ENCODE results near the gene ANKRD65.
"Not testable (repeated sequence)": the region's sequence is repeated elsewhere in the genome, so short reads cannot be mapped to it uniquely, and the experiment has no call there.

The ANKRD65 gene

DNA sequence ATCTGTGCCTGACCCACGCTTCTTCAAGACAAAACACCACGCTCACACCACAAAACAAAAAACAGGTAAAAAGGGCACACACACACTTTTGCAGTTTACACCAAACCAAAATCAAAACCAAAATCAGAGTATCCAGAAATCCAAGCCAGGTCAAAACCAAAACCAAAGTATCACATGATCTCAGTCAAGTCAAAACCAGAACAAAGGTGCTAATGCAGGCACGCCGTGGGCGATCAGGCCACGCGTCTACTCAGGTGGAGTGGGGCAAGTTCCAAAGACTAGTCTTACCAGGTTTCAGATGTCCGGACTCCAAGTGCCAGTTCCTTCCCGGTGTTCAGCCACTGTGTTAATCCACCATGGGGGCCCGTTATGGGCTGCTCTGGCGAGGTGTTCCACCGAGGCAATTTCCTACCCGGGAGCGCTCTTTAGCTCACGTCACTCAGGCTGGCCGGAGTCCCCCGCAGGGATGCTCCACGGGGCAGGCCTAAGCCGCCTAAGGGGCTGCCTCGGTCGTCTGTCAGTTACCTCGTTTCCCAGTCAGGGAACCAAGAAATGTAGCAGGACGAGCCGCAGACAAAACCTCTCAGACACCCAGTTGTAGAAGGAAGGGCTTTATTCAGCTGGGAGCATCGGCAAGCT lies 3.1 kb downstream of the ANKRD65 start:
- DNase-seq (ENCODE audit: low read depth in 2 of 2, low spot score in 1 of 2), result not testable (repeated sequence)

DNA sequence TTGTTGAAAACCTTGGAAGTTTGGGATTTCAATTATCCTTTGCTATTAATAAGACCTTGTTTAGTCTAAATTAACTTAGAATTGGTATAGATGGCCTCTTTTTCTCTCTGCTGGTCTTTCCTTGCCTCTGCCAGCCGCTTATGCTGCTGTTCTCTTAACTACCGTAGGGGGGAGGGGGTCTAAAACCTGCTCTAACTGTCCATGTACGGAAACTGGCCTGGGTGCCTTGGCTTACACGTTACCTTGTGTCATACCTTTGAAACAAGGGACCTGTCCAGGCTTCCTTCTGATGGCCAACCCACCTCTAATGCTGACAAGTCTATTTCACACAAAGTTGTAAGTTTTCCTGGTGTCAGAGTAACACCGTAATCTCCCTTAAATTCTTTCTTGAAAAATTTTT lies 3.7 kb downstream of the ANKRD65 start:
- DNase-seq (ENCODE audit: low read depth in 2 of 2, low spot score in 1 of 2), result not testable (repeated sequence)

DNA sequence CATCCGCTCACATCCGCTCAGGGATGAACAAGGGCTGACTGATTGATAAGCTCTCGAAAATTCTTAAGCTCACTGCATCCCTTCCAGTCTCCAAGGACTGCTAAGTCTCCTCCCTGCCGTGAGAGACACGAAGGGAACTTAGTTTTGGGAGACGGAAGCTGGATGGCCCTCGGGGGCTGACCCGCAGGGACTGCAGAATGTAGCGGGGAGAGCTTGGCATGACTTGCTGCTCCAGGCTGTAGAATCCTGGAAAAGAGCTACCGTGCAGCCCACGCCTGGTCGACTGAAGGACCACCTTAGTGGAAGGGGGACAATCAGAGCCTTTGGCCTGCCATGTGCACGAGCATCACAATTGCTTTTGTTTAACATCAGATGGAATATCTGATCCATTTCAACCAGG lies 5.3 kb downstream of the ANKRD65 start:
- DNase-seq (ENCODE audit: low read depth in 2 of 2, low spot score in 1 of 2), result no peak

DNA sequence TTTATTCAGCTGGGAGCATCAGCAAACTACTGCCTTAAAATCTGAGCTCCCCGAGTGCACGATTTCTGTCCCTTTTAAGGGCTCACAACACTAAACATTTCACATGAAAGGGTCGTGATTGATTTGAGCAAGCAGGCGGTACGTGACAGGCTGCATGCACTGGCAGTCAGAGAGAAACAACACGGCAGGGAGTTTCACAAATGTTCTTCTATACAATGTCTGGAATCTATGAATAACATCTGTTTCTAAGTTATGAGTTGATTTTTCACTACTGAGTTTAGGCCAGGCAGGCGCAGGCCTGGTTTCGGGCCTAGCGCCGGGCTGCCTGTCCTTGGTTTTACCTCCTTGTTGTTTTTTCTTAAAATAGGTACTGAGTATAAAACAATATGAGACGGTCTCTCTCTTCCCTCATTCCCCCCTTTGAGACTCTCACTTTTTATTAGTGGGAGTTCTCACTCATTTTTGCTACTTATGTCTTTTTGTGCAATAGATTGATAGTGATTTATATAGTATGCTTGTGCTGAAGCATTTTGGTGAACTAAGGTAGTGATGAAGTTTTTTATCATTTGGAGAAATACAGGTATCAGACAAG lies 8.7 kb downstream of the ANKRD65 start:
- DNase-seq (ENCODE audit: low read depth in 2 of 2, low spot score in 1 of 2), result not testable (repeated sequence)

DNA sequence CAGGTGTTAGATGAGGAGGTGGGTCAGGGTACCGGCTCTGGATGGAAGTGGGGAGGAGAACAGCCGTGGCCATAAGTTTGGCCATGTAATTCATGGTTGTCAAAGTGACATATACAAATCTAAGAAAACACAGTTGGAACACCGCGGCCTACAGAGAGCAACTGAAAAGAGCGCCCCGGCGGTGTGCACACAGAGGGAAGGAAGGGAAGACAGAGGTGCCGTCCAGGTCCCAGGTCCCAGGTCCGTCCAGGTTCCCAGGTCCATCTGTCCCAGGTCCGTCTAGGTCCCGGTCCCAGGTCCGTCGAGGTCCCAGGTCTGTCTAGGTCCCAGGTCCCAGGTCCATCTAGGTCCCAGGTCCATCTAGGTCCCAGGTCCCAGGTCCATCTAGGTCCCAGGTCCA lies 9.4 kb downstream of the ANKRD65 start:
- DNase-seq (ENCODE audit: low read depth in 2 of 2, low spot score in 1 of 2), result no peak

DNA sequence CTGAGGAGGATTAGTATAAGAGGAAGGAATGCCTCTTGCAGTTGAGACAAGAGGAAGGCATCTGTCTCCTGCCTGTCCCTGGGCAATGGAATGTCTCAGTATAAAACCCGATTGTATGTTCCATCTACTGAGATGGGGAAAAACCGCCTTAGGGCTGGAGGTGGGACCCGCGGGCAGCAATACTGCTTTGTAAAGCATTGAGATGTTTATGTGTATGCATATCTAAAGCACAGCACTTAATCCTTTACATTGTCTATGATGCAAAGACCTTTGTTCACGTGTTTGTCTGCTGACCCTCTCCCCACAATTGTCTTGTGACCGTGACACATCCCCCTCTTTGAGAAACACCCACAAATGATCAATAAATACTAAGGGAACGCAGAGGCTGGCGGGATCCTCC lies 10.8 kb downstream of the ANKRD65 start:
- DNase-seq (ENCODE audit: low read depth in 2 of 2, low spot score in 1 of 2), result not testable (repeated sequence)

DNA sequence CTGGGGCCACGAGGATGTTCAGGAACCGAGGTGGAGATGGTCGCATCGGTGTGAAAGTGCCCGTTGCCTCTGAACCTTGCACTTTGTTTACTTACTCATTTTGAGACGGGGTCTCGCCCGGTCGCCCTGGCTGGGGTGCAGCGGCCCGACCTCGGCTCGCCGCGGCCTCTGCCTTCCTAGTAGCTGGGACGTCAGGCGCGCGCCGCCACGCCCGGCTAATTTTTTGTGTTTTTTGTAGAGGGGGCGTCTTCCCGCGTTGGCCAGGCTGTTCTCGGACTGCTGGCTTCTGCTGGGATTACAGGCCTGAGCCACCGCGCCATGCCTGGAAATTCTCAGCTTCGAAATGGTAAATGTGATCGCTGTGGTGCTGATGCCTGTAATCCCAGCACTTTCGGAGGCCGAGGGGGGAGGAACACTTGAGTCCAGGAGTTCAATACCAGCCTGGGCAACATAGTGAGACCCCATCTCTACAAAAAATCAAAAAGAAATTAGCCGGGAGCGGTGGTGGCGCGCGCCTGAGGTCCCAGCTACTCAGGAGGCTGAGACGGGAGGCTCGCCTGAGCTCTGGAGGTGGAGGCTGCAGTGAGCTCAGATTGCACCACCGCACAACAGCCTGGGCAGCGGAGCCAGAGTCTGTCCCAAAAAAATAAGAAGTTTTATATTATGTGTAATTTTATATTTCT lies 13.3 kb downstream of the ANKRD65 start:
- DNase-seq (ENCODE audit: low read depth in 2 of 2, low spot score in 1 of 2), result no peak

DNA sequence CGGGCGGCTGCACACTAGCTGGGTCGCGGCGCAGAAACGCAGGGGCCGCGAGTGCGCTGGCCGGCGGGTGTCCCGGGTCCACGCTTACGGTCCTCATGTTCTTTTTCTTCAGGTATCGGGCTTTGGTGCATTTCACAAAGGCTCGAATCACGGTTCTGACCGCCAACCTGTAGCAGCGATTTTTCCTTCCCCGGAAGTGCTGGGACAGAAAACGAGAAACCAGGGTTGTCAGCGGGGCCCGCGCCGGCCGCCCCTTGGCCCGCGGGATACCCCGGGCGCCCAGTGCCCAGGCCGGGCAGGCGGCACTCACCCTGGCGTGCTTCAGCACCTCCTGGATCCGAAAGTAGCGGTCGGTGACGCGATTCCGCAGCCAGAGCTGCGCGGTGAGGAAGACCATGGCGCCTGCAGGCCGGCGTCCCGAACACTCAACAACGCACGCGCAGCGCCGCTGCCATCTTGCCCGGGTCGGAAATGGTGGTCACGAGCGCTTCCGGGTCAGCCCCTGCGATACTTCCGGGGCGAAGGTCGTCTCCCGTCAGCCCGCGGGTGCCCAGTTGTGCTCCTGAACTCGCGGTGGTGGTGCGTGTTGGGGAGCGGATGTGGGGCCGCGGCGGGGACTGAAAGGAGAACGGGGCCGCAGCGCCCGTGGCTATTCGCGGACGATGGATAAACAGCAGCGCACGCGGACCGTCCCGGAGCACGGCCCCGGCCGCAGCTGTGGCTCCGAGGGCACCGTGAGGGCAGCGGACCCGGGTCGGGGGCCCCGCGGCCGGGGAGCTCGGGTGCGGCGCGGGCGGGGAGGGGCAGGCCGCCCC lies 14.0 kb downstream of the ANKRD65 start, which contains the start of gene MRPL20:
TSS of gene MRPL20 (minus strand) at position 473 of the 815 bp plus-strand sequence. CDS start at position 397, 76 bp downstream.
- peak; percentile 87 to 91 for DNase-seq (ENCODE audit: low read depth in 2 of 2, low spot score in 1 of 2)

DNA sequence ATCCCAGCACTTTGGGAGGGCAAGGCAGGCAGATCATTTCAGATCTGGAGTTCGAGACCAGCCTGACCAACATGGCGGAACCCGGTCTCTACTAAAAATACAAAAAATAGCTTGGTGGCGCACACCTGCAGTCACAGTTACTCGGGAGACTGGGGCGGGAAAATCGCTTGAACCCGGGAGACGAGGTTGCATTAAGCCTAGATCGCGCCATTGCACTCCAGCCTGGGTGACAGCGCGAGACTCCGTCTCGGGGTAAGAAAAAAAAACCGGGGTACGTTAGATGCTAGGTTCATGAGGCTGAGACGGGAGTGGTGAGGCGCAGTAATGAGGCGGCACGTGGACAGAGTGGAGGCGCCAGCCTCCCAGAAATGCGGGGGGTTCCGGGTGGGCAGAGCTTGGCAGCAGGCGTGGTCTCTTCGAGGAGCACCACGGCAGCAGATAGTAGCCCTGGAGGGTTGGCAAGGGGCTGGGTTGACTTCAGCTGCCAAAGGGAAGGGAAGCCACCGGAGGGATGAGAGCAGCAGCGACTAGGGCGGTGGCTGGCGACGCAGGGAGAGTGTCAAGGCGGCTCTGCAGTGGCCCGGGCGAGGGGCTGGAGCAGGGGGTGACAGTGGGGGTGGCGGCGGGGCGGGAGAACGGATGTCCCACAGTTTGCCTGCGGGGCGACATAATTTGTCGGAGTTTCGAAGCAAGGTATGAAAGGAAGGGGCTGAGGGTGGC lies 14.8 kb downstream of the ANKRD65 start:
- no peak for DNase-seq (ENCODE audit: low read depth in 2 of 2, low spot score in 1 of 2)

DNA sequence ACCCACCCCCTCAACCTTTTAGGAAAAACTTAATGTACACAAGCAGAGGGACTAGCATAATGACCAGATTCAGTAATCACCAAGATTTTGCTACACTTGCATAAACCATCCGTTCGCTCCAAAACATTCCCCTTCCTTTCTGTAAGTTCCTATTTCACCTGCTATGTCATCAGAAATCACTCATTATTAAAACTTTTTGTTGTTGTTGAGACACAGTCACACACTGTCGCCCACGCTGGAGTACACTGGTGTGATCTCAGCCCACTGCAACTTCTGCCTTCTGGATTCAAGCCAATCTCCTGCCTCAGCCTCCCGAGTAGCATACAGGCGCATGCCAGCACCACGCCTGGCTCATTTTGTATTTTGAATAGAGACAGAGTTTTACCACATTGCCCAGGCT lies 17.4 kb downstream of the ANKRD65 start:
- no peak for DNase-seq (ENCODE audit: low read depth in 2 of 2, low spot score in 1 of 2)

DNA sequence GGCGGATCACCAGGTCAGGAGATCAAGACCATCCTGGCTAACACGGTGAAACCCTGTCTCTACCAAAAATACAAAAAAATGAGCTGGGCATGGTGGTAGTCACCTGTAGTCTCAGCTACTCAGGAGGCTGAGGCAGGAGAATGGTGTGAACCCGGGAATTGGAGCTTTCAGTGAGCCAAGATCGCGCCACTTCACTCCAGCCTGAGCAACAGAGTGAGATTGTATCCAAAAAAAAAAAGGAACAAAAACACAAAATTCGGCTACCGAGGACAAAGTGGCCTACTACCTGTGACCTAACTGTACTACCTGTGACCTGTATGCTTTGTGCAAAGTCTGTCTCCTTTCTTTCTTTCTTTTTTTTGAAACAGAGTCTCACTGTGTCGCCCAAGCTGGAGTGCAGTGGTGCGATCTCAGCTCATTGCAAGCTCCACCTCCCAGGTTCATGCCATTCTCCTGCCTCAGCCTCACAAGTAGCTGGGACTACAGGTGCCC lies 18.1 kb downstream of the ANKRD65 start:
- DNase-seq (ENCODE audit: low read depth in 2 of 2, low spot score in 1 of 2), result not testable (repeated sequence)

DNA sequence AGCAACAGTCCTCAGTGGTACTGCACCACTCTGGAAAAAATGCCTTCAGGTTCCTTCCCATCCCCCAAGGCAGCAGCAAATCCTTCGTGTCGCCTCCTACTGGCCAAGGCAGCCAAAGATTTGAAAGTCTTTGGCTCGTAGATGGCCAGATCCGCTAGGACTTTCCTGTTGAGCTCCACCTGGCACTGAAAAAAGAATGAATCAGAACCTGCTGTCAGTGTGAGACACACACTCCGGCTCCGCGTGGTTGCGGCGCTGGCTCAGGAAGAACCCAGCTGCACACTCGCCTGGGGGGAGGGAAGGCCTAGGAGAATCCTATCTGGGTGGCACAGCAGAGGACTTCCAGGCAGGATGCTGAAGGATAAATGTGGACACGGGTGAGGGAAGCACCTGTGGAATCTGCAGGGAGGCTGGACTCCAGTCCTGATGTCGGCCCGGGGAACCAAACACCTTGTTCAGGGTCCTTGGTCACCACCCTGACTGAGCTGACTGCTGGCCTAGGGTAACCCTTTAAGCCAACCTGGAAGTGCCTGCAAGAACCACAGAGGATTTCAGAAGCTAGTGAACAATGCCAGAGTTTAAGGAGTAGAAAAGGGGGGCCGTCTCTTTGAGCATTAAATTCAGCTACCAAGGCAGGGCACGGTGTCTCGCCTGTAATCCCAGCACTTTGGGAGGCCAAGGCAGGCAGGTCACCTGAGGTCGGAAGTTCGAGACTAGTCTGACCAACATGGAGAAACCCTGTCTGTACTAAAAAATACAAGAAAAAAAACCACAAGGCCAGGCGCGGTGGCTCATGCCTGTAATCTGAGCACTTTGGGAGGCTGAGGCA lies 18.8 kb downstream of the ANKRD65 start:
- no peak for DNase-seq (ENCODE audit: low read depth in 2 of 2, low spot score in 1 of 2)

DNA sequence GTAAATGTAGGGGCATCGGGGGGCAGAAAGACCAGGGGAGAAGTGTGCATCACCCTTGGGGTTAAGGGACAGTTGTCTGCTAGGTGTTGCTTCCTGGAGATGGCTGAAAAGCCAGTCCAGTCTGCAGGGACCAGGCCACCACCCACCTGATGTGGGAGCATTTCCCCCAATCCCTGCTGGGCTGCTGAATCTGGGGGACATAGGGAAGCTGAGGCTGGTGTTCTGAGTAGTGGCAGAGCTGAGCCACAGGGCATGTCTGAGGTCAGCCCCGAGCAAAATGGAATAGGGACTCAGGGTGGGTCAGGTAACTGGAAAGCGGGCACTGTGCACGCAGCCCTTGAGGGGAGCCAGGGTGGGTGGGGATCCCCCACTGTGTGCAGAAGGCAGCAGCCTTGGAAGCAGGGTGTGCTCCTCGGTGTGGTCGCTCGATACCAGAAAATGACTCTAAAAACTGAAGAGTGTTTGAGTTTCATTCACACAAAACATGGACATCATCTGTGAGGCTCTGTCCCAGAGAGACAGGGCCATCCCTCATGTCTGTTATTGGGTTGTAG lies 19.5 kb downstream of the ANKRD65 start:
- no peak for DNase-seq (ENCODE audit: low read depth in 2 of 2, low spot score in 1 of 2)

DNA sequence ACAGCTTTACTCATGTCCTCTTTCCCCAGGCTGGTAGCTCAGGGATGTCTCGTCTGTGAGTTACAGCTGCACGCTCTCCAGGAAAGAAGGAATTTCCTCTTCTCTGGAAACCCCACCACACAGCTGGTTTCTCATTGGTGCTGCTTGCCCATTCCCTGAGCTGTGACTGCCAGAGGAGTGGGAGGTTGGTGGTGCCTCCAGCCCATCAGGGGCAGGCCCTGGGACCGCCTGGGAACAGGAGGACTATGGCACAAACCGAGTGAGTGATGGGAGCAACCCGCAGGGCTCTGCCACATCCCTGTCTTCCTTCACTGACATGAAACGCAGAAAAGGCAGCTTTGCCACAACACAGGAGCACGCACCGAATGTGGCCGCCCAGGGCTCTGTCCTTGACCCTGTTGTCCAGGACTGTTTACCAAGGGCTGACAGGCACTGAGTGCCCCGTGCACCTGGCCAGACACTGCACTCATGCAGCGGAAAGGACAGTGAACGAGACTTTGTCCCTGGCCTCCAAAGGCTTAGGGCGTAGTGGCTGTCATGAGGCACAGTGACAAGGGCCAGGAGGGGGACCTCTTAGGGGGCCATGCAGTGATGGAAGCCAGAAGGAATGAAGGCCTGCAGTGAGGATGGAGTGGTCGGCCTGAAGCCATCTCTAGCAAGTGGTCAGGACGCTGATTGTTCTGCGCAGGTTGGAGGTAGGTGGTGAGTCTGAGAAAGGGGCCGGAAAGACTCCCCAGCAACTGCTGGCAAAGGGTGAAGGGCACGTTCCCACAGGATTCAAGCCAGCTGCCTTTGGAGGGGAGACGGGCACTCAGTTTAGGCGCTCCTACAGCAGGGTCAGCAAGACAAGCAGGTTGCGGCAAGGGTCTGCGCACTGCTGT lies 20.3 kb downstream of the ANKRD65 start:
- no peak for DNase-seq (ENCODE audit: low read depth in 2 of 2, low spot score in 1 of 2)

DNA sequence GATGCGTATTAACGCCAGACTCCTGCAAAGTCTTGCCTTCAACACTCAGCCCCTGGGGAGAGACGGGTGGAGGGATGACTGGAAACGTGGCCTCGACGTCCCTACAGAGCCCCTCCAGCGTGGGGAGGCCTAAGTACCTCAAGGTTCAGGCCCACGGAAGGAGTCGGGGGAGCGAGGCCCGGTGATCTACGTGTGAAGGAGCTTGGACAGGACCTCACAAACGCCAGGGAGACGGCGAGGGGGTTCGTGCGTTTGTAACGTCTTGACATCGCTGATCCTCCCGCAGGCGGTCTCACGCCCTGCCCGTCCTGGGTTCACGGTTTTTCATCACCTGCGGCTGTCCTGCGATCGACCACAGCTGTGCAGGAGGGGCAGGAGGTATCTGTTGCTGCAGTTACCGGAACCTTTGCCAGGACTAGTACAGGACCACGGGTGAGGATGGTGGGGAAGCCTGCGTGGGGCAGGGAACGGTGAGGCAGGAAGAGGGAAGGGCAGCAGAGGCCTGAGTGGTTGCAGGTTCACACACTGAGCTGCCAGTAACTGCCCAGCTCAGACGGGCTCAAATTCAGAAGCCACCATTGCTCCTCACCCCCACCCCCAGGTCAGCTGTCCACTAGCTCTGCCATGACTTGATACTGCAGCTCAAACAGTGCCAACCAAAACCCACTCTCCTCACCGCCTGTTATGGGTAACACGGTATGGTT lies 21.1 kb downstream of the ANKRD65 start:
- DNase-seq (ENCODE audit: low read depth in 2 of 2, low spot score in 1 of 2), result no peak

DNA sequence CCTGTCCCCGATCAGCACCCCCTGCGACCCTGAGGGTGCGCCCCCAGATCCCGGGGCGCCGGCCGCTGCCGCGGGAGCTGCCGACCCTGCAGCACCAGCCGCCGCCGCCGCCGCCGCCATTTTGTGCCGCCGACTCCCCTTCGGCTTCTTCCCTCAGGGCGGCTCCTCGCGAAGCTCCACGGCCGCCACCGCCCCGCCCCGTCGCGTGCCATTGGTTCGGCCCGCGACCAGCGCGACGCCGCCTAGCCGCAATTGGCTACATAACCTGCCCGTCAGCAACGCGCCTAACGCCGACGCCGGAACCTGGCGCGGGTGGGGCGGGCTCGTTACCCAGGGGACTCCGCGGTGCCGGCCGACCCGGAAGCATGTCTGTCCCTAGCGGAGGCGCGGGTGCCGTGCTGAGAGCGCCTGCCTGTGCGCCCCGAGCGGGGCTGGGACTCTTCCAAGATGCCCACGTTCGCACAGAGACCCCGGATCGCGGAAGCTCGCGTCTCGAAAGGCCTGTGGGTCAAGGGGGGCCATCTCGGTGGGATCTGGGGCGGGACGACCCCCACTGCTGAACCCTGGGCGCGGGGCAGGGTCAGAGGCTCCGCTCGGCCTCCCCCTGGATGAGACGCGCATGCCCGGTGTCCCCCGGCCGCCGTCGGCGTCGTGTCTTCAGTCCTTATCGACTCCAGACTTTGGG lies 21.7 kb downstream of the ANKRD65 start, which contains the start of gene CCNL2:
TSS of gene CCNL2 (minus strand) at position 149 of the 685 bp plus-strand sequence. CDS start at position 120, 29 bp downstream.
- DNase-seq (ENCODE audit: low read depth in 2 of 2, low spot score in 1 of 2), result peak; percentile 94 to 98

DNA sequence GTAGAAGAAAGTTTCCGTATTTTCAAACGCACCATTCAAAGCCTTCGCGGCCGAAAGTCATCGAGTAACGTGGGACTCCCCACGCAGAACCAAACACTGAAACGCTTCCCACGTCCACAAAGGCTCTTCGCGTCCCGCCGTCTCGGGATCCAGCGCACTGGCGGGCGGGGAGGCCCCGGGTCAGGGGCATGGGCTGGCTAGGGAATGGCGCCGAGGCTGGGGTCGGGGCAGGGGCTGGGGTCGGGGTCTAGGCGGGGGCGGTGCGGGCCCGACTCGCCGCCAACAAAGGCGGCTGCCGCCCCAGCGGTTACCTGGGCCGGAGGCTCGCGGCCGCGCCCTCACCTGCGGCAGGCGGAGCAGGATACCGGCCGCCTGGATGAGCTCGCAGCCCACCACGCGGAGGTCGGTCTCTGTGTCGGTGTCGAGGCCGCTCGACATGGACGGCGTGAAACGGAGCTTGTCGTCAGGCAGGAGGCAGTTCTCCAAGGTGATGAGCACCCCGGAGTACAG lies 22.3 kb downstream of the ANKRD65 start:
- DNase-seq (ENCODE audit: low read depth in 2 of 2, low spot score in 1 of 2), result no peak

Data from stimulated activated CD8-positive, alpha-beta memory T cell treated with anti-CD3 and anti-CD28 coated beads, Interleukin-4, amount 100 ng/mL, for 1 hour (primary cell).